PFSK-1 (cell line): ENCODE results near the gene USP47.

Experiments used
- FOXP2 ChIP-seq: optimal IDR thresholded peaks from 2 replicates; pipeline ENCODE3; 2011; ENCODE audit warnings: borderline replicate concordance, control low read depth, inconsistent platforms; ENCODE audit not compliant: insufficient read depth; ENCODE audit errors: extremely low read length, extremely low read depth
- POLR2AphosphoS5 ChIP-seq: IDR thresholded peaks from 2 replicates; pipeline ENCODE4 v1.6.1; 2012; ENCODE audit warnings: low read depth, mild to moderate bottlenecking, control low read depth, low read length, moderate library complexity
- REST ChIP-seq, 2 experiments: IDR thresholded peaks; 2 replicates each; pipeline versions ENCODE4 v1.6.1 to v1.8.0; 2011 to 2012; ENCODE audit warnings: low read depth in 2 of 2, low read length in 2 of 2, control low read depth in 1 of 2, inconsistent platforms in 1 of 2, mild to moderate bottlenecking in 1 of 2, moderate library complexity in 1 of 2; ENCODE audit not compliant: insufficient read depth in 1 of 2
- SIN3A ChIP-seq: IDR thresholded peaks from 2 replicates; pipeline ENCODE4 v1.6.1; 2012; ENCODE audit warnings: mild to moderate bottlenecking, low read length, moderate library complexity, borderline replicate concordance; ENCODE audit not compliant: insufficient read depth
- TAF1 ChIP-seq: IDR thresholded peaks from 2 replicates; pipeline ENCODE4 v1.6.1; 2012; ENCODE audit warnings: low read length, control low read depth, borderline replicate concordance; ENCODE audit not compliant: insufficient read depth

The USP47 gene

GRCh38 chr11:12003815-12004214, 162.0 kb downstream of the USP47 start:
- no peak for TF ChIP-seq FOXP2
- TF ChIP-seq TAF1, result no peak
- TF ChIP-seq POLR2AphosphoS5, result no peak
- no peak for TF ChIP-seq SIN3A
- no peak for TF ChIP-seq REST (IDR thresholded peaks at IDR 0.05; ENCODE audit: insufficient read depth in 1 of 2, low read depth in 2 of 2, low read length in 2 of 2)

- TF ChIP-seq TAF1 (no peak), POLR2AphosphoS5 (no peak), REST (IDR thresholded peaks at IDR 0.05; ENCODE audit: insufficient read depth in 1 of 2, low read depth in 2 of 2, low read length in 2 of 2) (no peak), SIN3A (no peak)
These were observed 163.3 kb downstream of the USP47 start for GRCh38 chr11:12005061-12005460.

DNA sequence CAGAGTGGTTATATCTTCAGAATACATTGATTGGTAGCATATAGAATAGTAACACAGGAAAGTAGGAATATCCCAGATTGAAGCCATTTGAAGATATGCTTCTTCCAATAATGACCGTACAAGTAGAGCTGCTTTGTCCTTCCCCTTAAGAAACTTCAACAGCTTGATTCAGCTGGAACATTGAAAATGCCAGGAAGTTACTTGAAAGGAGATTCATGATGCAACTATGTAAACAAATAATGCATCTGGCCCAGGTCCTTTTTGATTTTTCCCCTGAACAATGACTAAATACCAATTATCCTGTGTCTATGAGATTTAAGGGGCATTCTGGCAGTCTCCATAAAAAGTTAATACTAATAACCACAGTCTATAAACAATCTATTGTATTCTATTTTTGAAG, 163.7 kb downstream of the USP47 start:
- no peak for TF ChIP-seq REST (IDR thresholded peaks at IDR 0.05; ENCODE audit: insufficient read depth in 1 of 2, low read depth in 2 of 2, low read length in 2 of 2)
- TF ChIP-seq FOXP2, result no peak
- TF ChIP-seq TAF1, result no peak
- no peak for TF ChIP-seq SIN3A
- TF ChIP-seq POLR2AphosphoS5, result no peak

DNA sequence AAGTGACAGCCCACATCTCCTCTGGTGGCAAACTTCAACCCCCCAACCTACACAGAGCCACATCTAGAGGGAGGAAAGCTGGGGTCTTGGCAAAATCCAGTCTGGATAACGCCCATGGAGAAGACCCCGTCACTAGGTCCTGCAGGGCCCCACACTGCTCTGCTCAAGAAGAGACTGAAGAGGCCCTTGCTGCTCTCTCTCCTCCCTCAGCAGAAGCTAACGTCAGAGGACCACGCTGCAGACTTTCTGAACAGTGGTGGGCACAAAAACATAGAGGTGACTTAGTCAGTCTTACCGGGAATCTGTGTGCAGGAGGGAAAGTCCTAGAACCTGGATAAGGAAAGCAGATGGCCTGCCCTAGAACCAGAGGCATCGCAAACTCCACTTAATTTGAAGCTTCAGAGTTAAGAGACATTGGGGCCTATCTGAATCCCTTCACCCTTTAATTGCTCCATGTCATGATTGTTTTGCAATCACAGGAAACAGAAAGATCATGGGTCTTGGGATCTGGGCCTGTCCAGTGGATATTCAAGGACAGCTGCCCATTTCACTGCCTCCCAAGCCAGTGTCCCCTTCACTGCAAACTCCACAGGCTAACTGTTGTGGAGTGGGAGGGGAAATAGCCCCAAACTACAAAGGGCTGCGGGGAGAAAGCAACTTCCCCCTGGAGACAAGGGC, 164.9 kb downstream of the USP47 start:
- TF ChIP-seq SIN3A (no peak), POLR2AphosphoS5 (no peak), REST (IDR thresholded peaks at IDR 0.05; ENCODE audit: insufficient read depth in 1 of 2, low read depth in 2 of 2, low read length in 2 of 2) (no peak), TAF1 (no peak), FOXP2 (no peak)

DNA sequence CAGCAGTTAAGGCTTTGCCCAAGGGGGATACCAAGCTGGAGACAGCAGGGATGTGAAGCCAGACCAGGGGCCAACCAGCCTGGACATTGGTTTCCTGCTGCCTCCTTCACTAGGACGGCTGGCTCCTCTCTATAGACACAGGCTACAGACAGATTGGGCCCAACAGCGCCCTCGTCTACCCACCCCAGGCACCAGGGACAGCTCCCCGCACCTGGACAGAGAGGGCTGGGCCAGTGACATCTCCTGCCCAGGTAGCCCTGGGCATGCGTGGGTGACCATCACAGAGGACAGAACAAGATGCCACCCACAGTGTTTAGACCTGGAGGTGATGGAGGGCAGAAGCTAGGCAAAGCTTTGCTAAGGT, 165.4 kb downstream of the USP47 start:
- TF ChIP-seq TAF1, result no peak
- TF ChIP-seq REST (IDR thresholded peaks at IDR 0.05; ENCODE audit: insufficient read depth in 1 of 2, low read depth in 2 of 2, low read length in 2 of 2), result peak; percentile 67 to 84
